Measurements from ENCODE around the gene PPP3CA. TPM values are rescaled to one million over a fixed set of nuclear protein-coding genes. Genes with fewer than 3 reads are reported as not detected.

The PPP3CA gene
- total and polyA plus RNA-seq, 2 of the 13 experiments (the other 11 are each of a cell fraction or from before 2014, with no cell fraction given): 4.8 to 13.2 TPM

- Histone ChIP-seq H3K9me3 (ENCODE audit: low read length) (no peaks in the 10 kb centered on the region), H4K20me1 (ENCODE audit: insufficient read depth, low read length) (no peaks in the 10 kb centered on the region), H3K4me3 (replicated peaks in 1 of 3; ENCODE audit: insufficient read depth in 1 of 3, low read depth in 2 of 3, low read length in 3 of 3) (no peak overlapping the region), H3K9ac (ENCODE audit: insufficient read depth, low read depth, low read length) (no peak overlapping the region), H3K4me1 (ENCODE audit: insufficient read depth, low read length) (peaks cover 44% of the 10 kb centered on the region), H3K4me2 (ENCODE audit: low read depth, low read length) (no peak overlapping the region), H2AFZ (ENCODE audit: low read length) (no peak overlapping the region), H3K27me3 (ENCODE audit: control insufficient read depth in 1 of 2, insufficient read depth in 2 of 2, low read length in 2 of 2) (no peaks in the 10 kb centered on the region), H3K36me3 (replicated peaks in 1 of 2; ENCODE audit: control insufficient read depth in 1 of 2, insufficient read depth in 2 of 2, low read length in 2 of 2) (no peaks in the 10 kb centered on the region), H3K79me2 (ENCODE audit: insufficient read depth, low read length) (peaks cover 8% of the 10 kb centered on the region), H3K27ac (ENCODE audit: extremely low read length, insufficient read depth, low read length) (no peak overlapping the region)
- POLR2A ChIA-PET: interaction anchor here (0.9 kb wide), 1 partner anchor 12 kb away, joined by 3 read pairs; no protein-coding TSS in a partner anchor
- in situ Hi-C loops (cut with HindIII; ENCODE audit: extremely low pct_ligation_motif_present, low pct_unique_long_range_greater_than_20kb) (no loop called here), intact Hi-C loops (cut with micrococcal nuclease; ENCODE audit: unreplicated experiment) (no loop called here)
- DNase-seq (ENCODE audit: low spot score): no peak
- no TSS peak for BruUV-seq (replicated peaks)
- no peak for ATAC-seq
- no peak for FAIRE-seq
- CTCF ChIA-PET (ENCODE audit: low intra/inter-chr PET ratio, low total read pairs): no interaction called here
- no peak for TF ChIP-seq YY1 (IDR thresholded peaks at IDR 0.05; ENCODE audit: insufficient read depth, insufficient replicate concordance, low read depth, low read length)
- TF ChIP-seq TOE1 (CRISPR knock-in tag; IDR thresholded peaks at IDR 0.05): no peak
- TF ChIP-seq DNMT3B (CRISPR knock-in tag; conservative IDR thresholded peaks at IDR 0.05): no peak
- TF ChIP-seq, protein P1, sequence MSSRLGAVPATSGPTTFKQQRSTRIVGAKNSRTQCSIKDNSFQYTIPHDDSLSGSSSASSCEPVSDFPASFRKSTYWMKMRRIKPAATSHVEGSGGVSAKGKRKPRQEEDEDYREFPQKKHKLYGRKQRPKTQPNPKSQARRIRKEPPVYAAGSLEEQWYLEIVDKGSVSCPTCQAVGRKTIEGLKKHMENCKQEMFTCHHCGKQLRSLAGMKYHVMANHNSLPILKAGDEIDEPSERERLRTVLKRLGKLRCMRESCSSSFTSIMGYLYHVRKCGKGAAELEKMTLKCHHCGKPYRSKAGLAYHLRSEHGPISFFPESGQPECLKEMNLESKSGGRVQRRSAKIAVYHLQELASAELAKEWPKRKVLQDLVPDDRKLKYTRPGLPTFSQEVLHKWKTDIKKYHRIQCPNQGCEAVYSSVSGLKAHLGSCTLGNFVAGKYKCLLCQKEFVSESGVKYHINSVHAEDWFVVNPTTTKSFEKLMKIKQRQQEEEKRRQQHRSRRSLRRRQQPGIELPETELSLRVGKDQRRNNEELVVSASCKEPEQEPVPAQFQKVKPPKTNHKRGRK (CRISPR knock-in tag; IDR thresholded peaks at IDR 0.05): no peak
- no peak for TF ChIP-seq ZNF432 (CRISPR knock-in tag; IDR thresholded peaks at IDR 0.05; ENCODE audit: borderline replicate concordance)
- no peak for TF ChIP-seq EZH2 (conservative IDR thresholded peaks at IDR 0.05; ENCODE audit: low read depth, low read length)
- no peak for TF ChIP-seq SRY (CRISPR knock-in tag; IDR thresholded peaks at IDR 0.05)
- TF ChIP-seq SRF (IDR thresholded peaks at IDR 0.05; ENCODE audit: low read depth, low read length): no peak
- TF ChIP-seq ZNF33A (CRISPR knock-in tag; IDR thresholded peaks at IDR 0.05; ENCODE audit: borderline replicate concordance): no peak
- no peak for TF ChIP-seq TERF1 (CRISPR knock-in tag; IDR thresholded peaks at IDR 0.05)
- TF ChIP-seq SAP130 (CRISPR knock-in tag; IDR thresholded peaks at IDR 0.05; ENCODE audit: low read depth): no peak
- TF ChIP-seq, protein P2, sequence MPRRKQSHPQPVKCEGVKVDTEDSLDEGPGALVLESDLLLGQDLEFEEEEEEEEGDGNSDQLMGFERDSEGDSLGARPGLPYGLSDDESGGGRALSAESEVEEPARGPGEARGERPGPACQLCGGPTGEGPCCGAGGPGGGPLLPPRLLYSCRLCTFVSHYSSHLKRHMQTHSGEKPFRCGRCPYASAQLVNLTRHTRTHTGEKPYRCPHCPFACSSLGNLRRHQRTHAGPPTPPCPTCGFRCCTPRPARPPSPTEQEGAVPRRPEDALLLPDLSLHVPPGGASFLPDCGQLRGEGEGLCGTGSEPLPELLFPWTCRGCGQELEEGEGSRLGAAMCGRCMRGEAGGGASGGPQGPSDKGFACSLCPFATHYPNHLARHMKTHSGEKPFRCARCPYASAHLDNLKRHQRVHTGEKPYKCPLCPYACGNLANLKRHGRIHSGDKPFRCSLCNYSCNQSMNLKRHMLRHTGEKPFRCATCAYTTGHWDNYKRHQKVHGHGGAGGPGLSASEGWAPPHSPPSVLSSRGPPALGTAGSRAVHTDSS (CRISPR knock-in tag; conservative IDR thresholded peaks at IDR 0.05): no peak
- TF ChIP-seq, protein P3, sequence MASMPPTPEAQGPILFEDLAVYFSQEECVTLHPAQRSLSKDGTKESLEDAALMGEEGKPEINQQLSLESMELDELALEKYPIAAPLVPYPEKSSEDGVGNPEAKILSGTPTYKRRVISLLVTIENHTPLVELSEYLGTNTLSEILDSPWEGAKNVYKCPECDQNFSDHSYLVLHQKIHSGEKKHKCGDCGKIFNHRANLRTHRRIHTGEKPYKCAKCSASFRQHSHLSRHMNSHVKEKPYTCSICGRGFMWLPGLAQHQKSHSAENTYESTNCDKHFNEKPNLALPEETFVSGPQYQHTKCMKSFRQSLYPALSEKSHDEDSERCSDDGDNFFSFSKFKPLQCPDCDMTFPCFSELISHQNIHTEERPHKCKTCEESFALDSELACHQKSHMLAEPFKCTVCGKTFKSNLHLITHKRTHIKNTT (CRISPR knock-in tag; IDR thresholded peaks at IDR 0.05): no peak
- TF ChIP-seq ZNF614 (CRISPR knock-in tag; IDR thresholded peaks at IDR 0.05; ENCODE audit: borderline replicate concordance): no peak
- TF ChIP-seq SKI (IDR thresholded peaks at IDR 0.05; ENCODE audit: partially characterized antibody): no peak
- TF ChIP-seq MBNL3 (CRISPR knock-in tag; conservative IDR thresholded peaks at IDR 0.05): no peak
- TF ChIP-seq IKZF4 (CRISPR knock-in tag; IDR thresholded peaks at IDR 0.05; ENCODE audit: borderline replicate concordance, low read depth, not compliant biosample characterization): no peak
Measured at GRCh38 chr4:101262683-101263082, 84.6 kb downstream of the PPP3CA start.
